ENCODE data around the gene RBM11.
"Not testable (repeated sequence)": the region's sequence is repeated elsewhere in the genome, so short reads cannot be mapped to it uniquely, and the experiment has no call there.

Gene RBM11

GRCh38 chr21:14215971-14216641, at the start of gene RBM11:
Gene RBM11 (plus strand): TSS chr21:14216157. CDS start chr21:14216187, 30 bp downstream.
- peak; percentile 86 for DNase-seq

- DNase-seq, result not testable (repeated sequence)
Observed at GRCh38 chr21:14166463-14167223, 49.3 kb upstream of the RBM11 start.

GRCh38 chr21:14206222-14206621, 9.7 kb upstream of the RBM11 start:
- DNase-seq, result no peak

- DNase-seq, result no peak
Observed at GRCh38 chr21:14210738-14211137, 5.2 kb upstream of the RBM11 start, which contains the start of gene LIPI. Gene LIPI (minus strand): TSS chr21:14210955. CDS start chr21:14210845, 110 bp downstream.

GRCh38 chr21:14213164-14213563, 2.8 kb upstream of the RBM11 start:
- no peak for DNase-seq

GRCh38 chr21:14223365-14223764, 7.4 kb downstream of the RBM11 start:
- DNase-seq, result no peak

GRCh38 chr21:14229399-14229798, 13.4 kb downstream of the RBM11 start:
- no peak for DNase-seq

GRCh38 chr21:14235101-14235500, 19.1 kb downstream of the RBM11 start:
- no peak for DNase-seq

GRCh38 chr21:14236180-14236579, 20.2 kb downstream of the RBM11 start:
- DNase-seq, result no peak

- DNase-seq, result no peak
Observed at GRCh38 chr21:14239281-14239680, 23.3 kb downstream of the RBM11 start.

- DNase-seq, result no peak
Observed at GRCh38 chr21:14241297-14241696, 25.3 kb downstream of the RBM11 start.

- no peak for DNase-seq
Observed at GRCh38 chr21:14243461-14243860, 27.5 kb downstream of the RBM11 start.

- no peak for DNase-seq
Observed at GRCh38 chr21:14243874-14244273, 27.9 kb downstream of the RBM11 start.

GRCh38 chr21:14244911-14245310, 29.0 kb downstream of the RBM11 start:
- no peak for DNase-seq

- no peak for DNase-seq
Observed at GRCh38 chr21:14245711-14246110, 29.8 kb downstream of the RBM11 start.

GRCh38 chr21:14251336-14251735, 35.4 kb downstream of the RBM11 start:
- no peak for DNase-seq

- DNase-seq, result no peak
Observed at GRCh38 chr21:14259747-14260146, 43.8 kb downstream of the RBM11 start.

GRCh38 chr21:14260174-14260764, 44.3 kb downstream of the RBM11 start:
- DNase-seq, result no peak

GRCh38 chr21:14262039-14262438, 46.1 kb downstream of the RBM11 start:
- no peak for DNase-seq

- no peak for DNase-seq
Observed at GRCh38 chr21:14263879-14264278, 47.9 kb downstream of the RBM11 start.

- no peak for DNase-seq
Observed at GRCh38 chr21:14265023-14265422, 49.1 kb downstream of the RBM11 start.

GRCh38 chr21:14267076-14267475, 51.1 kb downstream of the RBM11 start:
- DNase-seq, result no peak

GRCh38 chr21:14270631-14271030, 54.7 kb downstream of the RBM11 start:
- DNase-seq, result no peak

GRCh38 chr21:14271053-14271452, 55.1 kb downstream of the RBM11 start:
- no peak for DNase-seq

All from stimulated activated CD8-positive, alpha-beta memory T cell treated with anti-CD3 and anti-CD28 coated beads, Interleukin-4, amount 100 ng/mL, for 48 hours (primary cell).